HepG2 (cell line): ENCODE results near the gene LRP10. TPM values are rescaled to one million over a fixed set of nuclear protein-coding genes. Genes with fewer than 3 reads are reported as not detected.

Source experiments
- BHLHE40 ChIP-seq: IDR thresholded peaks from 2 replicates; pipeline ENCODE4 v1.6.1; 2011; ENCODE audit warnings: low read length, improper control_type of control experiment
- CHCHD3 ChIP-seq: sonication (generic); formaldehyde crosslinking; IDR thresholded peaks from 2 replicates; pipeline ENCODE4 v1.8.0; 2022; ENCODE audit warnings: mild to moderate bottlenecking, missing genetic modification reagents, moderate library complexity
- GABPB1 ChIP-seq: IDR thresholded peaks from 2 replicates; pipeline ENCODE4 v1.6.1; 2016; ENCODE audit warnings: mild to moderate bottlenecking, missing genetic modification reagents, moderate library complexity, missing compliant biosample characterization
- HOXA3 ChIP-seq: sonication (generic); formaldehyde crosslinking; IDR thresholded peaks from 2 replicates; pipeline ENCODE4 v1.5.0; 2020; ENCODE audit warnings: missing genetic modification reagents
- KLF9 ChIP-seq: IDR thresholded peaks from 2 replicates; pipeline ENCODE4 v1.6.1; 2016; ENCODE audit warnings: low read depth
- RFX1 ChIP-seq: fragments of 450-650 bp; IDR thresholded peaks from 2 replicates; pipeline ENCODE4 v1.6.1; 2017
- TEAD3 ChIP-seq: optimal IDR thresholded peaks from 2 replicates; pipeline ENCODE3; 2016; ENCODE audit warnings: borderline replicate concordance
- ZNF207 ChIP-seq: fragments of 450-650 bp; IDR thresholded peaks from 2 replicates; pipeline ENCODE4 v1.6.1; 2016; ENCODE audit warnings: antibody characterized with exemption, borderline replicate concordance
- ZNF253 ChIP-seq: sonication (generic); formaldehyde crosslinking; IDR thresholded peaks from 2 replicates; pipeline ENCODE4 v1.8.0; 2022; ENCODE audit warnings: mild to moderate bottlenecking, missing genetic modification reagents, borderline replicate concordance
- ZNF761 ChIP-seq: sonication (generic); formaldehyde crosslinking; conservative IDR thresholded peaks from 2 replicates; pipeline ENCODE4 v1.4.0; 2020; ENCODE audit warnings: mild to moderate bottlenecking, missing genetic modification reagents
- ZZZ3 ChIP-seq: sonication (generic); formaldehyde crosslinking; IDR thresholded peaks from 2 replicates; pipeline ENCODE4 v1.4.0; 2020; ENCODE audit warnings: missing genetic modification reagents, mild to moderate bottlenecking, borderline replicate concordance
- polyA plus RNA-seq, 8 experiments: library from polyadenylated mRNA; depleted of rRNA in 3 of 8; stranded (reverse) in 7 of 8; unstranded in 1 of 8; fragments of >200 nt; fragmentation: Illumina TruSeq in 4 of 8; extraction: Trizol in 4 of 8; gene quantifications; 2 replicates each; pipeline versions ENCODE4 v1.2.1 to v1.2.3, GENCODE V29; 2011 to 2016; ENCODE audit warnings: low read depth in 4 of 8, missing spikeins in 1 of 8, mixed read lengths in 1 of 8; ENCODE audit not compliant: insufficient read depth in 1 of 8
- total RNA-seq, 5 experiments: library from RNA; depleted of rRNA; stranded (reverse); fragments of >200 nt; fragmentation: Illumina TruSeq; extraction: Trizol; gene quantifications; 2 replicates each; pipeline ENCODE4 v1.2.3, GENCODE V29; 2016; ENCODE audit warnings: low read depth in 1 of 5
- TF ChIP-seq, protein P1 (sequence below): sonication (generic); formaldehyde crosslinking; IDR thresholded peaks from 2 replicates; pipeline ENCODE4 v1.4.0; 2020; ENCODE audit warnings: low read depth, mild to moderate bottlenecking, missing genetic modification reagents
- TF ChIP-seq, protein P2 (sequence below): sonication (generic); formaldehyde crosslinking; IDR thresholded peaks from 2 replicates; pipeline ENCODE4 v1.5.1; 2020; ENCODE audit warnings: missing genetic modification reagents, mild to moderate bottlenecking, borderline replicate concordance
- TF ChIP-seq, protein P3 (sequence below): sonication (generic); formaldehyde crosslinking; IDR thresholded peaks from 2 replicates; pipeline ENCODE4 v1.4.0; 2020; ENCODE audit warnings: missing genetic modification reagents, mild to moderate bottlenecking, borderline replicate concordance
- TF ChIP-seq, protein P4 (sequence below): sonication (generic); formaldehyde crosslinking; IDR thresholded peaks from 2 replicates; pipeline ENCODE4 v1.5.1; 2020; ENCODE audit warnings: mild to moderate bottlenecking, missing genetic modification reagents, moderate library complexity
- TF ChIP-seq, protein P5 (sequence below): sonication (generic); formaldehyde crosslinking; IDR thresholded peaks from 2 replicates; pipeline ENCODE4 v1.4.0; 2020; ENCODE audit warnings: missing genetic modification reagents, mild to moderate bottlenecking, borderline replicate concordance

LRP10 gene
- total and polyA plus RNA-seq, 2 of the 13 experiments (the other 11 are each of a cell fraction or from before 2014, with no cell fraction given) = 16.9 to 45.2 TPM

DNA sequence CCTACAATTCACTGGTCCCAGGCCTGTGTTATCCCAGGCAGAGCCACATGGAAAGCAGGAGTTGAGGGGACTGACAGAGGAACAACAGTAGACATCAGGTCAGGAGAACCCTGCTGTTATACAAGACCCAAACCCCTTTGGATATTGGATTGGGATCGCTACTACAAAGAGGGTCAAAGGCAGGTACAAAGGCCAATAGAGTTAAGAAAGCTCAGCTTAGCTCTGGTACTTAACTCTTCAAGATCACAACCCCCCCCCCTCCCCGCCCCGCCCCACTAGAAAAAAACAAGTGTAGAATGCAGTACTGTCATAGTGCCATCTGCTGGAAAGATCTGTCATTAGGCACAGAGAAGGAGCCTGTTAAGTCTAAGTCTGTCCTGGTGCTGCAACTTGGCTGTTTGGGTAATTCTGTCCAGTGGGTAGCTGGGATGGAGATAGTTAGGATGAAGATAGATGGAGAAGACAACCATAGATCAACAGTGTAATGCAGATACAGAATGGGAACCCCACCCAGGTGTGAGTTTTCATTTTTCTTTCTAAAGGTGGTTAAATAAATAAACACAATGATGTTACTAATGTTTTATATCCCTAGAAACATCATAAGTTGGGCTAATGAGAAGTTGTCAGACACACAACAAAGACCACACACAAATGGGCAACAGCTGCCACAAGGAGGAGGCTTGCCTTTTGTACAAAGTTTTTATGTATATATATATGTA lies 28.7 kb downstream of the LRP10 start (continued):
- TF ChIP-seq, protein P1, sequence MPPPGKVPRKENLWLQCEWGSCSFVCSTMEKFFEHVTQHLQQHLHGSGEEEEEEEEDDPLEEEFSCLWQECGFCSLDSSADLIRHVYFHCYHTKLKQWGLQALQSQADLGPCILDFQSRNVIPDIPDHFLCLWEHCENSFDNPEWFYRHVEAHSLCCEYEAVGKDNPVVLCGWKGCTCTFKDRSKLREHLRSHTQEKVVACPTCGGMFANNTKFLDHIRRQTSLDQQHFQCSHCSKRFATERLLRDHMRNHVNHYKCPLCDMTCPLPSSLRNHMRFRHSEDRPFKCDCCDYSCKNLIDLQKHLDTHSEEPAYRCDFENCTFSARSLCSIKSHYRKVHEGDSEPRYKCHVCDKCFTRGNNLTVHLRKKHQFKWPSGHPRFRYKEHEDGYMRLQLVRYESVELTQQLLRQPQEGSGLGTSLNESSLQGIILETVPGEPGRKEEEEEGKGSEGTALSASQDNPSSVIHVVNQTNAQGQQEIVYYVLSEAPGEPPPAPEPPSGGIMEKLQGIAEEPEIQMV (CRISPR knock-in tag) = 0 out of 2 replicates have a peak, but pooled peaks have one; percentile 71
- TF ChIP-seq, protein P2, sequence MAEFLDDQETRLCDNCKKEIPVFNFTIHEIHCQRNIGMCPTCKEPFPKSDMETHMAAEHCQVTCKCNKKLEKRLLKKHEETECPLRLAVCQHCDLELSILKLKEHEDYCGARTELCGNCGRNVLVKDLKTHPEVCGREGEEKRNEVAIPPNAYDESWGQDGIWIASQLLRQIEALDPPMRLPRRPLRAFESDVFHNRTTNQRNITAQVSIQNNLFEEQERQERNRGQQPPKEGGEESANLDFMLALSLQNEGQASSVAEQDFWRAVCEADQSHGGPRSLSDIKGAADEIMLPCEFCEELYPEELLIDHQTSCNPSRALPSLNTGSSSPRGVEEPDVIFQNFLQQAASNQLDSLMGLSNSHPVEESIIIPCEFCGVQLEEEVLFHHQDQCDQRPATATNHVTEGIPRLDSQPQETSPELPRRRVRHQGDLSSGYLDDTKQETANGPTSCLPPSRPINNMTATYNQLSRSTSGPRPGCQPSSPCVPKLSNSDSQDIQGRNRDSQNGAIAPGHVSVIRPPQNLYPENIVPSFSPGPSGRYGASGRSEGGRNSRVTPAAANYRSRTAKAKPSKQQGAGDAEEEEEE (CRISPR knock-in tag) = no peak
- TF ChIP-seq, protein P3, sequence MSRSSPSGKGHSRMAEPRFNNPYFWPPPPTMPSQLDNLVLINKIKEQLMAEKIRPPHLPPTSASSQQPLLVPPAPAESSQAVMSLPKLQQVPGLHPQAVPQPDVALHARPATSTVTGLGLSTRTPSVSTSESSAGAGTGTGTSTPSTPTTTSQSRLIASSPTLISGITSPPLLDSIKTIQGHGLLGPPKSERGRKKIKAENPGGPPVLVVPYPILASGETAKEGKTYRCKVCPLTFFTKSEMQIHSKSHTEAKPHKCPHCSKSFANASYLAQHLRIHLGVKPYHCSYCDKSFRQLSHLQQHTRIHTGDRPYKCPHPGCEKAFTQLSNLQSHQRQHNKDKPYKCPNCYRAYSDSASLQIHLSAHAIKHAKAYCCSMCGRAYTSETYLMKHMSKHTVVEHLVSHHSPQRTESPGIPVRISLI (CRISPR knock-in tag) = peak; percentile 93
- TF ChIP-seq, protein P4, sequence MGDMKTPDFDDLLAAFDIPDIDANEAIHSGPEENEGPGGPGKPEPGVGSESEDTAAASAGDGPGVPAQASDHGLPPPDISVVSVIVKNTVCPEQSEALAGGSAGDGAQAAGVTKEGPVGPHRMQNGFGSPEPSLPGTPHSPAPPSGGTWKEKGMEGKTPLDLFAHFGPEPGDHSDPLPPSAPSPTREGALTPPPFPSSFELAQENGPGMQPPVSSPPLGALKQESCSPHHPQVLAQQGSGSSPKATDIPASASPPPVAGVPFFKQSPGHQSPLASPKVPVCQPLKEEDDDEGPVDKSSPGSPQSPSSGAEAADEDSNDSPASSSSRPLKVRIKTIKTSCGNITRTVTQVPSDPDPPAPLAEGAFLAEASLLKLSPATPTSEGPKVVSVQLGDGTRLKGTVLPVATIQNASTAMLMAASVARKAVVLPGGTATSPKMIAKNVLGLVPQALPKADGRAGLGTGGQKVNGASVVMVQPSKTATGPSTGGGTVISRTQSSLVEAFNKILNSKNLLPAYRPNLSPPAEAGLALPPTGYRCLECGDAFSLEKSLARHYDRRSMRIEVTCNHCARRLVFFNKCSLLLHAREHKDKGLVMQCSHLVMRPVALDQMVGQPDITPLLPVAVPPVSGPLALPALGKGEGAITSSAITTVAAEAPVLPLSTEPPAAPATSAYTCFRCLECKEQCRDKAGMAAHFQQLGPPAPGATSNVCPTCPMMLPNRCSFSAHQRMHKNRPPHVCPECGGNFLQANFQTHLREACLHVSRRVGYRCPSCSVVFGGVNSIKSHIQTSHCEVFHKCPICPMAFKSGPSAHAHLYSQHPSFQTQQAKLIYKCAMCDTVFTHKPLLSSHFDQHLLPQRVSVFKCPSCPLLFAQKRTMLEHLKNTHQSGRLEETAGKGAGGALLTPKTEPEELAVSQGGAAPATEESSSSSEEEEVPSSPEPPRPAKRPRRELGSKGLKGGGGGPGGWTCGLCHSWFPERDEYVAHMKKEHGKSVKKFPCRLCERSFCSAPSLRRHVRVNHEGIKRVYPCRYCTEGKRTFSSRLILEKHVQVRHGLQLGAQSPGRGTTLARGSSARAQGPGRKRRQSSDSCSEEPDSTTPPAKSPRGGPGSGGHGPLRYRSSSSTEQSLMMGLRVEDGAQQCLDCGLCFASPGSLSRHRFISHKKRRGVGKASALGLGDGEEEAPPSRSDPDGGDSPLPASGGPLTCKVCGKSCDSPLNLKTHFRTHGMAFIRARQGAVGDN = no peak
- TF ChIP-seq ZNF761 (CRISPR knock-in tag) = no peak
- TF ChIP-seq, protein P5, sequence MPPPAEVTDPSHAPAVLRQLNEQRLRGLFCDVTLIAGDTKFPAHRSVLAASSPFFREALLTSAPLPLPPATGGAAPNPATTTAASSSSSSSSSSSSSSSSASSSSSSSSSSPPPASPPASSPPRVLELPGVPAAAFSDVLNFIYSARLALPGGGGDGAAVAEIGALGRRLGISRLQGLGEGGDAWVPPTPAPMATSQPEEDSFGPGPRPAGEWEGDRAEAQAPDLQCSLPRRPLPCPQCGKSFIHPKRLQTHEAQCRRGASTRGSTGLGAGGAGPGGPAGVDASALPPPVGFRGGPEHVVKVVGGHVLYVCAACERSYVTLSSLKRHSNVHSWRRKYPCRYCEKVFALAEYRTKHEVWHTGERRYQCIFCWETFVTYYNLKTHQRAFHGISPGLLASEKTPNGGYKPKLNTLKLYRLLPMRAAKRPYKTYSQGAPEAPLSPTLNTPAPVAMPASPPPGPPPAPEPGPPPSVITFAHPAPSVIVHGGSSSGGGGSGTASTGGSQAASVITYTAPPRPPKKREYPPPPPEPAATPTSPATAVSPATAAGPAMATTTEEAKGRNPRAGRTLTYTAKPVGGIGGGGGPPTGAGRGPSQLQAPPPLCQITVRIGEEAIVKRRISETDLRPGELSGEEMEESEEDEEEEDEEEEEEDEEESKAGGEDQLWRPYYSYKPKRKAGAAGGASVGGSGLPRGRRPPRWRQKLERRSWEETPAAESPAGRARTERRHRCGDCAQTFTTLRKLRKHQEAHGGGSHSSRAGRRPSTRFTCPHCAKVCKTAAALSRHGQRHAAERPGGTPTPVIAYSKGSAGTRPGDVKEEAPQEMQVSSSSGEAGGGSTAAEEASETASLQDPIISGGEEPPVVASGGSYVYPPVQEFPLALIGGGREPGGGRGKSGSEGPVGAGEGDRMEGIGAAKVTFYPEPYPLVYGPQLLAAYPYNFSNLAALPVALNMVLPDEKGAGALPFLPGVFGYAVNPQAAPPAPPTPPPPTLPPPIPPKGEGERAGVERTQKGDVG = no peak
- TF ChIP-seq RFX1 = no peak
- peak; percentile 70 for TF ChIP-seq TEAD3 (CRISPR knock-in tag)
- no peak for TF ChIP-seq ZNF253 (CRISPR knock-in tag)
- TF ChIP-seq KLF9 = no peak
- no peak for TF ChIP-seq GABPB1
- TF ChIP-seq HOXA3 (CRISPR knock-in tag) = no peak
- TF ChIP-seq ZNF207 = no peak
- TF ChIP-seq CHCHD3 (CRISPR knock-in tag) = no peak
- TF ChIP-seq BHLHE40 = no peak
- TF ChIP-seq ZZZ3 = no peak
